Measurements from ENCODE around the gene UBAP2L. TPM values are rescaled to one million over a fixed set of nuclear protein-coding genes. Genes with fewer than 3 reads are reported as not detected.
A peak's percentile ranks its signal among the peaks of the same experiment; 100 is the strongest.

UBAP2L gene
- total RNA-seq, 1 experiment from 2014 or later, result 265 TPM

GRCh38 chr1:154183046-154183915 is 37.5 kb upstream of the UBAP2L start:
- no peak overlapping the region for H4K8ac ChIP-seq (replicated peaks; ENCODE audit: insufficient read length, low read depth, low read length)
- H3K4me2 ChIP-seq (ENCODE audit: insufficient read depth, insufficient read length, low read length), result peak overlapping the region; percentile 100
- H2AFZ ChIP-seq (ENCODE audit: low read length), result no peak overlapping the region
- H3T11ph ChIP-seq (ENCODE audit: low read length), result no peak overlapping the region
- no peak overlapping the region for H2AK5ac ChIP-seq (ENCODE audit: insufficient read length, low read length)
- H3K79me1 ChIP-seq (ENCODE audit: insufficient read depth, low read depth, low read length, poor library complexity, severe bottlenecking), result peaks cover 3% of the 10 kb centered on the region
- H2BK120ac ChIP-seq (ENCODE audit: low read depth, low read length, poor library complexity, severe bottlenecking), result peak overlapping the region; percentile 25
- no peak overlapping the region for H2BK20ac ChIP-seq (ENCODE audit: low read depth, low read length, poor library complexity, severe bottlenecking)
- Mint-ChIP-seq H3K4me1 (peaks cover 65 to 79% of the 10 kb centered on the region in 2 experiments), H3K36me3 (ENCODE audit: insufficient read depth in 1 of 3, low read depth in 3 of 3) (peaks cover 25 to 38% (median 26%) of the 10 kb centered on the region in 3 experiments), H3K27me3 (ENCODE audit: low read depth) (peaks cover 4% of the 10 kb centered on the region), H3K4me3 (peak overlapping the region; percentile 100), H3K9me3 (no peaks in the 10 kb centered on the region; a peak in 2 of 5 replicates), H3K27ac (peak overlapping the region; percentile 100)
- peaks cover 9% of the 10 kb centered on the region for H3K23me2 ChIP-seq (ENCODE audit: insufficient read length, low read depth, low read length, poor library complexity, severe bottlenecking)
- TF ChIP-seq CTCF (conservative IDR thresholded peaks at IDR 0.05), result no peak
- H4K20me1 ChIP-seq (ENCODE audit: control insufficient read depth, insufficient read depth, insufficient read length), result no peaks in the 10 kb centered on the region
- no peak overlapping the region for H3K14ac ChIP-seq (ENCODE audit: insufficient read depth, low read length)
- H3K9ac ChIP-seq (ENCODE audit: extremely low read depth, insufficient read length, low read length), result peak overlapping the region; percentile 84
- H2BK15ac ChIP-seq (ENCODE audit: low read depth, low read length), result no peak overlapping the region
- no peak overlapping the region for H2BK5ac ChIP-seq (ENCODE audit: insufficient read length, low read length)
- no peaks in the 10 kb centered on the region; the same call in 1 of the 2 replicates for H3K27me3 ChIP-seq (ENCODE audit: insufficient read depth, low read length)
- peak; percentile 100 for DNase-seq
- H4K91ac ChIP-seq (ENCODE audit: insufficient read length, low read depth, low read length), result no peak overlapping the region
- H3K27ac ChIP-seq (ENCODE audit: insufficient read length, low read depth, low read length), result peak overlapping the region; percentile 81
- peaks cover 11% of the 10 kb centered on the region; the same call in 1 of the 2 replicates for H3K4me1 ChIP-seq (ENCODE audit: insufficient read depth, low read length)
- WGBS (ENCODE audit: extremely low coverage, insufficient read length, low lambda C conversion rate), result no CpG with 5 or more reads among the region's 41 CpGs
- H3K56ac ChIP-seq (ENCODE audit: insufficient read length, low read depth, low read length), result no peak overlapping the region
- H3K79me2 ChIP-seq (ENCODE audit: insufficient read depth, low read length), result peaks cover 39% of the 10 kb centered on the region
- no peak overlapping the region for H3K18ac ChIP-seq (ENCODE audit: insufficient read length, low read depth, low read length)
- H3K9me3 ChIP-seq (ENCODE audit: control insufficient read depth, low read depth, low read length), result no peaks in the 10 kb centered on the region
- no peak overlapping the region for H3K23ac ChIP-seq (ENCODE audit: insufficient read length, low read depth, low read length)
- no peak overlapping the region for H3K4ac ChIP-seq (ENCODE audit: low read depth, low read length)
- no peak overlapping the region for H2BK12ac ChIP-seq (ENCODE audit: insufficient read length, low read depth, low read length)
- H4K5ac ChIP-seq (ENCODE audit: insufficient read length, low read depth, low read length), result no peak overlapping the region

All from H9 (cell line).